ENCODE data around the gene ABCG1. TPM values are rescaled to one million over a fixed set of nuclear protein-coding genes. Genes with fewer than 3 reads are reported as not detected.

Gene ABCG1
- total and polyA plus RNA-seq, 12 donors: 5.5 to 26.2 (median 14.6) TPM

- DNase-seq: no peak
- WGBS, 2 donors: 89 to 92% methylated on average over 13 of the region's 13 CpGs
Observed at GRCh38 chr21:42276076-42276475, 57.1 kb downstream of the ABCG1 start.

GRCh38 chr21:42276526-42277154 lies 57.7 kb downstream of the ABCG1 start:
- Histone ChIP-seq H3K27ac (no peak overlapping the region), H3K4me1 (no peaks in the 10 kb centered on the region), H3K27me3 (no peaks in the 10 kb centered on the region), H3K4me3 (no peak overlapping the region), H3K9me3 (no peaks in the 10 kb centered on the region), H3K36me3 (peaks cover 0 to 85% (median 0%) of the 10 kb centered on the region in 9 donors)
- intact Hi-C loops (cut with DNase I): no loop called here
- ATAC-seq: peak in 1 of 8 donors; percentile 8
- peak in 4 of 9 donors; percentile 14 to 30 (median 20) for TF ChIP-seq CTCF (IDR thresholded peaks at IDR 0.05)
- 94% methylated on average over 17 of the region's 17 CpGs for WGBS, 2 donors
- DNase-seq: no peak

More at GRCh38 chr21:42276076-42276475, 57.1 kb downstream of the ABCG1 start:
- H3K27me3 ChIP-seq: no peaks in the 10 kb centered on the region
- H3K4me1 ChIP-seq: no peaks in the 10 kb centered on the region
- H3K36me3 ChIP-seq: peaks cover 0 to 90% (median 0%) of the 10 kb centered on the region in 9 donors
- no peak overlapping the region for H3K4me3 ChIP-seq
- no peaks in the 10 kb centered on the region for H3K9me3 ChIP-seq
- no peak for TF ChIP-seq CTCF (IDR thresholded peaks at IDR 0.05)
- intact Hi-C loops (cut with DNase I): no loop called here
- no peak overlapping the region for H3K27ac ChIP-seq
- no peak for ATAC-seq

GRCh38 chr21:42277593-42277992 lies 58.7 kb downstream of the ABCG1 start:
- H3K9me3 ChIP-seq: no peaks in the 10 kb centered on the region
- ATAC-seq (no peak), DNase-seq (no peak)
- H3K4me3 ChIP-seq: no peak overlapping the region
- WGBS, 2 donors: 93 to 95% methylated on average over 4 of the region's 4 CpGs
- no peaks in the 10 kb centered on the region for H3K4me1 ChIP-seq
- intact Hi-C loops (cut with DNase I): no loop called here
- H3K36me3 ChIP-seq: peaks cover 0 to 85% (median 0%) of the 10 kb centered on the region in 9 donors
- H3K27ac ChIP-seq: no peak overlapping the region
- no peaks in the 10 kb centered on the region for H3K27me3 ChIP-seq
- no peak for TF ChIP-seq CTCF (IDR thresholded peaks at IDR 0.05)

- Histone ChIP-seq H3K27ac (no peak overlapping the region), H3K4me1 (no peaks in the 10 kb centered on the region), H3K27me3 (no peaks in the 10 kb centered on the region), H3K36me3 (peaks cover 0 to 83% (median 0%) of the 10 kb centered on the region in 9 donors), H3K4me3 (no peak overlapping the region), H3K9me3 (no peaks in the 10 kb centered on the region)
- 90 to 92% methylated on average over 19 of the region's 19 CpGs for WGBS, 2 donors
- no peak for TF ChIP-seq CTCF (IDR thresholded peaks at IDR 0.05)
- intact Hi-C loops (cut with DNase I): no loop called here
- peak in 1 of 8 donors; percentile 4 for ATAC-seq
- DNase-seq: no peak
Observed at GRCh38 chr21:42278451-42279149, 59.7 kb downstream of the ABCG1 start.

All from heart right ventricle (tissue), 16 donors.